HT1080 (cell line): ENCODE data around the gene ADAMTS16. TPM values are rescaled to one million over a fixed set of nuclear protein-coding genes. Genes with fewer than 3 reads are reported as not detected.

ENCODE experiments used
- DNase-seq: peaks from one replicate; pipeline ENCODE4 v3.0.0-alpha.2; 2015; ENCODE audit warnings: low read depth
- total RNA-seq: library from RNA; depleted of rRNA; stranded (reverse); fragments of >200 nt; shearing (Covaris generic); gene quantifications from 2 replicates; pipeline ENCODE4 v1.2.3, GENCODE V29; 2014

Gene ADAMTS16
- total RNA-seq, 1 experiment from 2014 or later, result 3.9 TPM

DNA sequence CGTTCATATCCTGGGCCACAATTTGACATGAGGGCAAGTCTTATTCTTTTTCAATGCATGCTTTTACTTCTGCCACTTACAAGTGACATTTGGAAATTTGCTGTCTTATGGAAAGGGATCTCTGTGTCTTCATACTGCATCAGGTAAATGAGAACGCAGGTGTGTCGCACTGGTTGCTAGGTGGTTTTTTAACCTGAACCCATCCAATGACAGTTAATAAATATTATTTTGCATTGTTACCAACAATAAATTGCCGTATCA lies 1.1 kb downstream of the ADAMTS16 start:
- DNase-seq, result no peak

- DNase-seq, result peak; percentile 62
These were observed 1.7 kb downstream of the ADAMTS16 start for GRCh38 chr5:5141625-5142525.

- DNase-seq, result no peak
These were observed 4.3 kb downstream of the ADAMTS16 start for GRCh38 chr5:5144441-5144840.

- DNase-seq, result peak; percentile 98
These were observed 5.8 kb downstream of the ADAMTS16 start for GRCh38 chr5:5145651-5146529.

GRCh38 chr5:5146530-5147160 lies 6.5 kb downstream of the ADAMTS16 start:
- no peak for DNase-seq

- DNase-seq, result no peak
These were observed 9.0 kb downstream of the ADAMTS16 start for GRCh38 chr5:5149154-5149553.

GRCh38 chr5:5150667-5151066 lies 10.5 kb downstream of the ADAMTS16 start:
- DNase-seq, result no peak

DNA sequence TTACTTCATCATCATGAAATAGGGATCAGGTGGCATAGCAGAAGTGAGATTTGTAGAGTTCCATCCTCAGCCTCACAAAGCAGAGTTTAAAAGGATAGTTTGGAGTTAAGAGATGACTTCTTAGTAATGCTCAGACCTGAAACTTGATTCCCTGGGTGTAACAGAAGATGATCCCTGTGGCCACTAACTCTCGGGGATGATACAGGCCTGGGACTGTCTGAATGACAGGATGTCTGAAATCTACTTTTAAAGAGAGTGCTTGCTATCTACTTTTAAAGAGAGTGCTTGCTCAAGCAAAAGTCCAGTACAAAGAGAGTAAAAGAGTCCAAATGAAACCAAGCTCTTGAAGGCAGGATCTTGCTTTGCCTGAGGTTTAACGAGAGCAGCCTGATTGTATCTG lies 14.6 kb downstream of the ADAMTS16 start:
- DNase-seq, result no peak

- DNase-seq, result no peak
These were observed 15.5 kb downstream of the ADAMTS16 start for GRCh38 chr5:5155617-5156016.

DNA sequence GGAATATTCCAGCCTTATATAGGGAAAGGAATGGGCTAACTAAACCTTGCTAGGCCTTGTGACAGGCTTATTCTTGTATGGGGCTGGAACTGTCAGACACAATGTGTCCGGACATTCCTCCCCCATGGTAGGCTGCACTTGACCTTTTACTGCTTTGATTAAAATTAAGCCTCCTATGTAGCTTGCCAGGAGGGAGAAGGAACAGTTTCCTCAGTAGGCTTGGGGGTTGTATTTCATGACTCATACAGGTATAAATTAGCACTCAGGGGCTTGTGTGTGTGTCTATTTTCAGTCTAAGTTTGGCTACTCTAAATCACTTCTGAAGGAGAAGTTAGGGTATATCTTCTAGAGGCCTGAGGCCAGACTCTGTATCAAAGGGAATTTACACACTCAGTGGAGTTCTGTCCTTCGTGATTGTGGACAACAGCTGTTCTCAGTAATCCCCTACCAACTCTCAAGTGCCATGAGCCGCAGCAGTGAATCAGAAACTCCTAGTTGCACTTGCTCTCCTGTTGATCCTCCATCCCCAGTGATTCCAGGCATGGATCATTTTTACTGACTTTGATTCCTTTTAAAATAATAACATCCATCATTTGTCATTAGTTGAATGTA lies 16.4 kb downstream of the ADAMTS16 start:
- no peak for DNase-seq

DNA sequence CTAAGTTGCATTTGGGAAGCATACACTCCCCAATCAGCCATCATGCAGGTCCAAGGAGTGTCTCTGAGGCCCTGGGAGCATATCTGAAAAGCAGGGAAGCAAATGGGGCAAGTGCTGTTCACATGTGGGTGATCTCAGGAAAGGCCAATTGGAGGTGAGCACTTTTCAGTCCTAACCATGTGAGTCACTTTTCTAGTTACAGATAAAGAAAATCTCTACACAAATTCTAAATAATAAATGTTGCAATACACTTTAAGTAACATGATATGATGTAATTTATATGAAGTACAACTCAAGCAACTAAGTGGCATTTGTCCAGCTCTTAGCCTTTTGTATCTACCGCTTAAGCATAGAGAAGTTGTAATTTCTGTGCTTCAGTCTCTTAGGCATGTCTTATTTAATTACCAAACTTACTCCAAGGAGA lies 18.4 kb downstream of the ADAMTS16 start:
- no peak for DNase-seq

DNA sequence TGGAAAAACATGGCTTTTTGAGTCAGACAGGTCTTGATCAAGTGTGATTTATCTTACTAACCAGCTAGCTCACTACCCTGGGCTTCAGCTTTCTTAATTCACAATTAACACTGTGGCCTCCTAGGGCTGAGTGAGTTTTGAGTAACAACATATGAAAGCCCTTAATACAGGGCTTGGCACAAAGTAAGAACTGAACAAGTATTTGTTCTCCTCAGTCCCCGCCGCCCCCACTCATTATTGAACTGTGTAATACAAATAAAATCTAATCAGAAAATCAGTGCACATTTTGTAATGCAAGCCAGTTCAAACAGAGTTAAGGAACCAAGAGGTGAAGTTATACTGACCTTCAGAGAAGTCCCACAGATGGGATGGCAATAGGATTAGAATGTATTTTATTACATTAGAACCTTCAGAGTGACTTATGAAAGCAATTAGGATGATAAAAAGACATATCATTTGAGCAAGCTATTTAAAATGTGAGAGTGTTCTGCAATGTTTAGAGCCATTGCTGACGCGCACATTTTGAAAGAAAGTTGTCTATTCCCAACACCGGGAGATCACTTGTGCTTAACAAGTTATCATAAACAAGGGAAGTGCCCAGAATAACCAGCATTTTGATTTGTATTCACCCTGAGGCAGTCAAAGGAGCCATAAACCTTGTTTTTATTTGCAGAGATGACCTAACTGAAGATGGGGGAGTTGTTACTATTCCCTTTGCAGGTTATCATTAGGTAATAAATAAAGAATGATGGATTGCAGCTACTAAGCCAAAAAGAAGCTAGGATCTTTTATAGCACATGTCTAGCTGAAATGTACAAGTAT lies 19.4 kb downstream of the ADAMTS16 start:
- DNase-seq, result no peak

GRCh38 chr5:5164163-5164562 lies 24.0 kb downstream of the ADAMTS16 start:
- DNase-seq, result no peak

DNA sequence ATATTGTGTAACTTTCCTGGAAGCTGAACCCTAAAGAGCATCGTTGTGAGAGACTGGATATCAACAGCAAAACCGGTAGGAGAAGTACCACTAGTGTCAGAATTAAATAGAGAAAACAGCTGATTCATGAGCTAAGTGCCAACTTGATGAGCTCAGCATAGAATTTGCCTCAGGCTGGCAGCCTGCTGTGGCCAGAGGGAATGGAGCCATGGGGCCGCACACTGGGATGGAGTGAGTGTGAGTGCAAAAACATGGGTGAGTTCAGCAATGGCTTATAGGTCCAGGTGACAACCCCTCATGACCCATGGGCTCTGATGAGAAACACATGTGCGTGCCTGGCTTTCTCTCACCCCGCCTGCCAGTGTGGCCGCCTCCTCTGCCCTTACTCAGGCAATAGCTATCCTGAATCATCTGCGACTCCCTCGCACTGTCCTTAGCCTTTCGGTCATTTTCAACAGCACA lies 25.4 kb downstream of the ADAMTS16 start:
- DNase-seq, result peak; percentile 42

DNA sequence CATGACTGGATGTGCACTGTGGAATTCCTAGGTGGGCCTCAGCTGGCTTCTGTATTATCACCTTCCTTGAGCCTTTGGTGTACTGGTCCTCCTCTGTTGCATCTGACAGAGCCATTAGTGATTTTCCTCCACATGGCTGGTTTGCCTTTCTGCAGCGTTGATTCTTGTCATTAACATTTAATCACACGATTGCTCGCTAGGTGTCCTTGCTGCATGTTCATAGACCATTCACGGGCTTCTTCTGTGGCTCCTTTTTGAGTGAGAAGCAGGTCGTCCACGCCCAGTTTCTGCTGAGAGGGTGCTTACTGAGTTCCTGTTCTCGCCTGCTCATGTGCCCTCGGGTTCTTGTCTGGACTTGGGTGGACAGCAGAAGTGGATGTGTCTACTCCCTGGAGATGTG lies 29.3 kb downstream of the ADAMTS16 start:
- no peak for DNase-seq

DNA sequence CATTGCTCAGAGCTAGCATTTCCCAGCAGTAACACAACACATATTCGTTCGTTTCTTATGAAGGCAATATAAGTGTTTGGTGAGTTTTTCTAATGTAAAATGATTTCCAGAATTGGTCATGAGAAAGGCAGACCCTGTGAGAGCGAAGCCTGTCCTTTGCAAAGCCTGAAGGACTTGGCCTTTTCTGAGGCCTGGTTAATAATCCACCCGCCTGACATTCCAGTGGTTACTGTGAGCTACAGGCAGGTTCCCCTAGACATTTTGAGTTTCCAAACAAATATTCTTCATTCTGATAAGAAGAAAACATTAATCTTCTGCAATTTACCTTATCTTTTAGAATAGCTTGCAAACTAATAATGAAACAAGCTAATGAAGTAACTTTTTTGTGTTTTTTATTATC lies 38.0 kb downstream of the ADAMTS16 start:
- no peak for DNase-seq

DNA sequence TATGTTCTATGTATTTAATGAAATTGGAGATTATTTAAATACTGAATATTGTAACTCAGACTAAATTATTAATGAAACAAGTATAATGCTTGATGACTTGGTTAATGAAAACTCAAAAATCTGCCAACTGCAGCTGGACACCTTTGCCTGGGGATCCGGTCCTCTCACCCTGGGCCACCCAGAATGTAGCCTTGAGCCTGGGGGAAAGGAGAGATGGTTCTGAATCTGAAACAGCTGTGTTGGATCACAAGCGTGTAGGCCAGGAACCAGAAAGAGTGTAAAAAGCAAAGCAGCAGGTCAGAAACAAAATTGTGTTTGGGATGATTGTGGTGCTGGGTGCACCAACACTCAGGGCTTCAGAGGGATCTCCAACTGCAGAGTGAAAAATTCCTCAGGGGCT lies 38.5 kb downstream of the ADAMTS16 start:
- DNase-seq, result no peak

GRCh38 chr5:5179079-5179478 lies 38.9 kb downstream of the ADAMTS16 start:
- peak; percentile 35 for DNase-seq

DNA sequence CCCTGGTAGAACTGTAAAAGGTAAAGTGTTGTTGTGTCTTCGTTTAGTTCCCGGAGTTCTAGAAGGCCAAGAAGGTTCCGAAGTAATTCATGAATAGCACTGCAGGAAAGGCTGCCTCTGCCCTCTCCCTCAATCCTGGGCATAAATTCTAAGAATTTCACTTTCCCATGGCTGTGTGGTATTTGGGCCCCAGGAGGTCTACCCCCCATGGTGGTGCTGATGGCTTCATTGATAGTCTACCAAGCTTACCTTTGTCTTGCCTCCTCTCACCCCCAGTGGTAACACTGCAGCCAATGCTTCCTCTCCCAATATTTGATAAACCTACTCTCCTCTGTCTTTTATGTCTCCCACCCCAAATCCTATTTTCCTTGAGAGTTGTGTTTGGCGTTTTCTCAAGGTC lies 39.5 kb downstream of the ADAMTS16 start:
- DNase-seq, result no peak

GRCh38 chr5:5181650-5182324 lies 41.7 kb downstream of the ADAMTS16 start:
- DNase-seq, result no peak
